Mammary epithelial cell (primary cell): ENCODE data around the gene CPXM2.

ENCODE experiments used
- EZH2 ChIP-seq: IDR thresholded peaks from 2 replicates; pipeline ENCODE4 v1.6.1; 2012; ENCODE audit warnings: low read length, inconsistent platforms, borderline replicate concordance
- TF ChIP-seq, protein P1 (sequence below), 2 donors: IDR thresholded peaks in 1 of 2; conservative IDR thresholded peaks in 1 of 2; 2 replicates each; pipeline ENCODE4 v1.5.1; 2011 to 2012; ENCODE audit warnings: inconsistent platforms in 2 of 2, low read length in 2 of 2, mild to moderate bottlenecking in 2 of 2, control low read depth in 1 of 2, low read depth in 1 of 2; ENCODE audit not compliant: insufficient read depth in 1 of 2; ENCODE audit errors: extremely low read depth in 1 of 2

GRCh38 chr10:123748711-123749110, 142.9 kb downstream of the CPXM2 start:
- TF ChIP-seq, protein P1, sequence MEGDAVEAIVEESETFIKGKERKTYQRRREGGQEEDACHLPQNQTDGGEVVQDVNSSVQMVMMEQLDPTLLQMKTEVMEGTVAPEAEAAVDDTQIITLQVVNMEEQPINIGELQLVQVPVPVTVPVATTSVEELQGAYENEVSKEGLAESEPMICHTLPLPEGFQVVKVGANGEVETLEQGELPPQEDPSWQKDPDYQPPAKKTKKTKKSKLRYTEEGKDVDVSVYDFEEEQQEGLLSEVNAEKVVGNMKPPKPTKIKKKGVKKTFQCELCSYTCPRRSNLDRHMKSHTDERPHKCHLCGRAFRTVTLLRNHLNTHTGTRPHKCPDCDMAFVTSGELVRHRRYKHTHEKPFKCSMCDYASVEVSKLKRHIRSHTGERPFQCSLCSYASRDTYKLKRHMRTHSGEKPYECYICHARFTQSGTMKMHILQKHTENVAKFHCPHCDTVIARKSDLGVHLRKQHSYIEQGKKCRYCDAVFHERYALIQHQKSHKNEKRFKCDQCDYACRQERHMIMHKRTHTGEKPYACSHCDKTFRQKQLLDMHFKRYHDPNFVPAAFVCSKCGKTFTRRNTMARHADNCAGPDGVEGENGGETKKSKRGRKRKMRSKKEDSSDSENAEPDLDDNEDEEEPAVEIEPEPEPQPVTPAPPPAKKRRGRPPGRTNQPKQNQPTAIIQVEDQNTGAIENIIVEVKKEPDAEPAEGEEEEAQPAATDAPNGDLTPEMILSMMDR (conservative IDR thresholded peaks at IDR 0.05 in 1 of 2, IDR thresholded peaks at IDR 0.05 in 1 of 2; ENCODE audit: extremely low read depth in 1 of 2, insufficient read depth in 1 of 2, low read depth in 1 of 2, low read length in 2 of 2) = no peak
- TF ChIP-seq EZH2 = no peak
